ENCODE data around the gene C10orf105. TPM values are rescaled to one million over a fixed set of nuclear protein-coding genes. Genes with fewer than 3 reads are reported as not detected.

Gene C10orf105
- total and polyA plus RNA-seq, 8 donors = 0.17 to 1.0 (median 0.57) TPM

GRCh38 chr10:71747551-71748523, 28.3 kb upstream of the C10orf105 start:
- H3K4me3 ChIP-seq = no peak overlapping the region
- H3K27ac ChIP-seq = peak overlapping the region; percentile 71 to 94
- TF ChIP-seq CTCF (IDR thresholded peaks at IDR 0.05) = no peak
- intact Hi-C loops (cut with DNase I) = no loop called here
- peaks cover 39 to 95% of the 10 kb centered on the region in 2 donors for H3K4me1 ChIP-seq
- DNase-seq = no peak
- peaks cover 0 to 33% of the 10 kb centered on the region in 2 donors for H3K36me3 ChIP-seq
- peak; percentile 30 for ATAC-seq
- no peaks in the 10 kb centered on the region for H3K9me3 ChIP-seq
- H3K27me3 ChIP-seq = no peaks in the 10 kb centered on the region

GRCh38 chr10:71747039-71747531, 27.5 kb upstream of the C10orf105 start:
- H3K9me3 ChIP-seq = peaks cover 0 to 7% of the 10 kb centered on the region in 2 donors
- no peaks in the 10 kb centered on the region for H3K27me3 ChIP-seq
- intact Hi-C loops (cut with DNase I) = no loop called here
- ATAC-seq (no peak), DNase-seq (no peak)
- peaks cover 0 to 26% of the 10 kb centered on the region in 2 donors for H3K36me3 ChIP-seq
- H3K27ac ChIP-seq = peak overlapping the region; percentile 71 to 94
- peaks cover 39 to 94% of the 10 kb centered on the region in 2 donors for H3K4me1 ChIP-seq
- H3K4me3 ChIP-seq = no peak overlapping the region
- no peak for TF ChIP-seq CTCF (IDR thresholded peaks at IDR 0.05)

- H3K36me3 ChIP-seq = peaks cover 0 to 20% of the 10 kb centered on the region in 2 donors
- peak; percentile 72 for ATAC-seq
- peak overlapping the region; percentile 71 to 94 for H3K27ac ChIP-seq
- peaks cover 39 to 94% of the 10 kb centered on the region in 2 donors for H3K4me1 ChIP-seq
- DNase-seq = peak in 2 of 4 donors; percentile 73 to 79
- no peak overlapping the region for H3K4me3 ChIP-seq
- intact Hi-C loops (cut with DNase I) = no loop called here
- no peak for TF ChIP-seq CTCF (IDR thresholded peaks at IDR 0.05)
- H3K27me3 ChIP-seq = no peaks in the 10 kb centered on the region
- peaks cover 0 to 8% of the 10 kb centered on the region in 2 donors for H3K9me3 ChIP-seq
Measured at GRCh38 chr10:71746344-71747037, 26.9 kb upstream of the C10orf105 start.

- peak overlapping the region; percentile 71 to 94 for H3K27ac ChIP-seq
- no peak overlapping the region for H3K4me3 ChIP-seq
- DNase-seq (no peak), ATAC-seq (no peak)
- TF ChIP-seq CTCF (IDR thresholded peaks at IDR 0.05) = no peak
- H3K4me1 ChIP-seq = peaks cover 39 to 95% of the 10 kb centered on the region in 2 donors
- peaks cover 0 to 8% of the 10 kb centered on the region in 2 donors for H3K9me3 ChIP-seq
- H3K27me3 ChIP-seq = no peaks in the 10 kb centered on the region
- intact Hi-C loops (cut with DNase I) = no loop called here
- peaks cover 0 to 12% of the 10 kb centered on the region in 2 donors for H3K36me3 ChIP-seq
Measured at GRCh38 chr10:71745664-71746250, 26.2 kb upstream of the C10orf105 start.
